Vagina (tissue), 2 donors: ENCODE data around the gene CRYBB3.

Experiments used
- CTCF ChIP-seq, 3 experiments: fragments of 450-650 bp in 2 of 3; fragments of 200-600 bp in 1 of 3; sonication (generic) in 1 of 3; IDR thresholded peaks; one replicate each; pipeline ENCODE4 v1.5.1; 2017 to 2019; ENCODE audit warnings: antibody characterized with exemption in 3 of 3, mild to moderate bottlenecking in 2 of 3, moderate library complexity in 2 of 3
- POLR2A ChIP-seq, 2 donors: fragments of 450-650 bp; IDR thresholded peaks; one replicate each; pipeline ENCODE4 v1.6.1; 2017; ENCODE audit warnings: antibody characterized with exemption in 2 of 2, mild to moderate bottlenecking in 2 of 2, moderate library complexity in 2 of 2
- POLR2AphosphoS5 ChIP-seq, 2 donors: sonication (generic); formaldehyde crosslinking; IDR thresholded peaks; one replicate each; pipeline ENCODE4 v1.9.0; 2017; ENCODE audit warnings: antibody characterized with exemption in 2 of 2, mild to moderate bottlenecking in 2 of 2, low read depth in 1 of 2; ENCODE audit not compliant: insufficient read depth in 1 of 2

- no peak for TF ChIP-seq CTCF (IDR thresholded peaks at IDR 0.05)
- TF ChIP-seq POLR2AphosphoS5 (IDR thresholded peaks at IDR 0.05; ENCODE audit: insufficient read depth in 1 of 2, low read depth in 1 of 2): no peak
- TF ChIP-seq POLR2A (IDR thresholded peaks at IDR 0.05): no peak
Observed at GRCh38 chr22:25212337-25212736, 12.7 kb downstream of the CRYBB3 start.
